Right renal cortex interstitium (tissue), 3 donors: ENCODE data around the gene ZBTB18. TPM values are rescaled to one million over a fixed set of nuclear protein-coding genes. Genes with fewer than 3 reads are reported as not detected.
"Not testable (repeated sequence)": the region's sequence is repeated elsewhere in the genome, so short reads cannot be mapped to it uniquely, and the experiment has no call there.

Experiments used
- DNase-seq, 3 donors: peaks; one replicate each; pipeline ENCODE4 v3.0.0-alpha.2; 2013; ENCODE audit warnings: low read depth in 3 of 3, low spot score in 2 of 3
- polyA plus RNA-seq, 3 donors: library from polyadenylated mRNA; unstranded; fragments of 120-200 nt; gene quantifications; one replicate each; pipeline ENCODE4 v1.2.1, GENCODE V29; 2013; ENCODE audit not compliant: insufficient read length in 3 of 3

ZBTB18 gene
- 10 to 100 TPM; 22.3 to 24.5 (median 24.1) TPM for polyA plus RNA-seq

GRCh38 chr1:244050835-244051444 lies at the start of gene ZBTB18:
Gene ZBTB18 (plus strand): TSS chr1:244051283. CDS start chr1:244051432, 149 bp downstream.
- no peak for DNase-seq

- no peak for DNase-seq
Measured at GRCh38 chr1:244002721-244003120, 48.4 kb upstream of the ZBTB18 start.

- no peak for DNase-seq
Measured at GRCh38 chr1:244005455-244005854, 45.6 kb upstream of the ZBTB18 start.

GRCh38 chr1:244006381-244006901 lies 44.6 kb upstream of the ZBTB18 start:
- DNase-seq, result no peak

GRCh38 chr1:244006961-244007360 lies 44.1 kb upstream of the ZBTB18 start:
- no peak for DNase-seq

GRCh38 chr1:244010191-244010590 lies 40.9 kb upstream of the ZBTB18 start:
- DNase-seq, result no peak

- DNase-seq, result no peak
Measured at GRCh38 chr1:244010703-244011123, 40.4 kb upstream of the ZBTB18 start.

- no peak for DNase-seq
Measured at GRCh38 chr1:244011271-244011670, 39.8 kb upstream of the ZBTB18 start.

GRCh38 chr1:244011786-244012185 lies 39.3 kb upstream of the ZBTB18 start:
- DNase-seq, result no peak

- DNase-seq, result no peak
Measured at GRCh38 chr1:244012202-244012601, 38.9 kb upstream of the ZBTB18 start.

GRCh38 chr1:244013100-244013499 lies 38.0 kb upstream of the ZBTB18 start:
- DNase-seq, result no peak

- not testable (repeated sequence) for DNase-seq
Measured at GRCh38 chr1:244014862-244015261, 36.2 kb upstream of the ZBTB18 start.

- DNase-seq, result no peak
Measured at GRCh38 chr1:244019982-244020485, 31.0 kb upstream of the ZBTB18 start.

- DNase-seq, result no peak
Measured at GRCh38 chr1:244021427-244021826, 29.7 kb upstream of the ZBTB18 start.

GRCh38 chr1:244022311-244022710 lies 28.8 kb upstream of the ZBTB18 start:
- DNase-seq, result no peak

- no peak for DNase-seq
Measured at GRCh38 chr1:244022864-244023440, 28.1 kb upstream of the ZBTB18 start.

GRCh38 chr1:244027491-244028145 lies 23.5 kb upstream of the ZBTB18 start:
- DNase-seq, result no peak

- no peak for DNase-seq
Measured at GRCh38 chr1:244028701-244029100, 22.4 kb upstream of the ZBTB18 start.

GRCh38 chr1:244029124-244029523 lies 22.0 kb upstream of the ZBTB18 start:
- DNase-seq, result no peak

GRCh38 chr1:244030481-244031040 lies 20.5 kb upstream of the ZBTB18 start:
- DNase-seq, result no peak

GRCh38 chr1:244035358-244035757 lies 15.7 kb upstream of the ZBTB18 start:
- DNase-seq, result no peak
